Fibroblast of peridontal ligament (primary cell): ENCODE measurements around the gene PI4KB.
A peak's percentile ranks its signal among the peaks of the same experiment; 100 is the strongest.

Experiments
- DNase-seq: peaks from one replicate; pipeline ENCODE4 v3.0.0-alpha.2; 2010; ENCODE audit errors: extremely low read depth

Gene PI4KB

GRCh38 chr1:151346082-151346768 is 19.0 kb upstream of the PI4KB start:
- DNase-seq, result no peak

GRCh38 chr1:151344291-151344690 is 17.1 kb upstream of the PI4KB start:
- no peak for DNase-seq

GRCh38 chr1:151343587-151343986 is 16.4 kb upstream of the PI4KB start:
- no peak for DNase-seq

- DNase-seq, result no peak
These were observed 15.4 kb upstream of the PI4KB start for GRCh38 chr1:151342569-151342968.

- no peak for DNase-seq
These were observed 14.8 kb upstream of the PI4KB start for GRCh38 chr1:151342021-151342420.

GRCh38 chr1:151340870-151341754 is 13.9 kb upstream of the PI4KB start:
- DNase-seq, result peak; percentile 90

- no peak for DNase-seq
These were observed 9.3 kb upstream of the PI4KB start for GRCh38 chr1:151336556-151336955.

- DNase-seq, result no peak
These were observed 7.6 kb upstream of the PI4KB start for GRCh38 chr1:151334822-151335221.

- peak; percentile 16 for DNase-seq
These were observed 873 bp upstream of the PI4KB start for GRCh38 chr1:151327903-151328674.

- DNase-seq, result peak; percentile 57
These were observed 495 bp downstream of the PI4KB start for GRCh38 chr1:151326619-151327222.

- DNase-seq, result peak; percentile 55
These were observed 1.4 kb downstream of the PI4KB start for GRCh38 chr1:151325646-151326429.

- DNase-seq, result no peak
These were observed 2.0 kb downstream of the PI4KB start for GRCh38 chr1:151325231-151325630.

GRCh38 chr1:151324390-151324930 is 2.8 kb downstream of the PI4KB start:
- no peak for DNase-seq

- DNase-seq, result no peak
These were observed 8.2 kb downstream of the PI4KB start for GRCh38 chr1:151318975-151319374.

GRCh38 chr1:151315565-151316235 is 11.5 kb downstream of the PI4KB start:
- no peak for DNase-seq

GRCh38 chr1:151314137-151314875 is 12.9 kb downstream of the PI4KB start:
- peak; percentile 83 for DNase-seq

GRCh38 chr1:151313501-151313900 is 13.7 kb downstream of the PI4KB start:
- DNase-seq, result no peak

- DNase-seq, result no peak
These were observed 14.4 kb downstream of the PI4KB start for GRCh38 chr1:151312826-151313225.

GRCh38 chr1:151312411-151312810 is 14.8 kb downstream of the PI4KB start:
- DNase-seq, result peak; percentile 13
